HCT116 (cell line): ENCODE results near the gene GNA15.

Experiments used
- CTCF ChIP-seq, 3 experiments: fragments of 200-600 bp in 1 of 3; sonication (generic) in 1 of 3; IDR thresholded peaks in 2 of 3; conservative IDR thresholded peaks in 1 of 3; 2 replicates each; pipeline ENCODE4 v1.5.1; 2012 to 2017; ENCODE audit warnings: low read depth in 2 of 3, low read length in 2 of 3, antibody characterized with exemption in 1 of 3, borderline replicate concordance in 1 of 3, control low read depth in 1 of 3, mild to moderate bottlenecking in 1 of 3, mixed read lengths in 1 of 3, mixed run types in 1 of 3, moderate library complexity in 1 of 3; ENCODE audit not compliant: insufficient read depth in 1 of 3
- EGR1 ChIP-seq: IDR thresholded peaks from 2 replicates; pipeline ENCODE4 v1.6.1; 2012; ENCODE audit warnings: low read depth
- EZH2 ChIP-seq: fragments of 200-600 bp; sonication (generic); IDR thresholded peaks from 2 replicates; pipeline ENCODE4 v1.6.1; 2017; ENCODE audit warnings: antibody characterized with exemption, mixed run types
- EZH2phosphoT487 ChIP-seq: fragments of 200-600 bp; IDR thresholded peaks from 2 replicates; pipeline ENCODE4 v1.6.1; 2018; ENCODE audit warnings: antibody characterized with exemption, borderline replicate concordance
- JUND ChIP-seq: IDR thresholded peaks from 2 replicates; pipeline ENCODE4 v1.6.1; 2012
- MAX ChIP-seq: IDR thresholded peaks from 2 replicates; pipeline ENCODE4 v1.6.1; 2012
- POLR2A ChIP-seq: IDR thresholded peaks from 2 replicates; pipeline ENCODE4 v1.7.0; 2011; ENCODE audit warnings: borderline replicate concordance; ENCODE audit not compliant: insufficient read depth, insufficient read length; ENCODE audit errors: extremely low read depth
- POLR2AphosphoS5 ChIP-seq: IDR thresholded peaks from 2 replicates; pipeline ENCODE4 v1.6.1; 2011; ENCODE audit warnings: mild to moderate bottlenecking, low read depth, low read length, moderate library complexity
- RAD21 ChIP-seq: IDR thresholded peaks from 2 replicates; pipeline ENCODE4 v1.6.1; 2012; ENCODE audit warnings: low read depth, mild to moderate bottlenecking
- REST ChIP-seq: IDR thresholded peaks from 2 replicates; pipeline ENCODE4 v1.6.1; 2012; ENCODE audit warnings: low read depth
- TCF7L2 ChIP-seq: IDR thresholded peaks from 2 replicates; pipeline ENCODE4 v1.7.0; 2011; ENCODE audit warnings: borderline replicate concordance, inconsistent platforms; ENCODE audit not compliant: insufficient read depth, insufficient read length; ENCODE audit errors: extremely low read depth
- YY1 ChIP-seq: IDR thresholded peaks from 2 replicates; pipeline ENCODE4 v1.6.1; 2011; ENCODE audit warnings: low read length, low read depth, moderate library complexity, mild to moderate bottlenecking; ENCODE audit not compliant: insufficient replicate concordance; ENCODE audit errors: extremely low read depth
- ZBTB33 ChIP-seq: IDR thresholded peaks from 2 replicates; pipeline ENCODE4 v1.6.1; 2011; ENCODE audit warnings: mild to moderate bottlenecking, low read length, moderate library complexity; ENCODE audit not compliant: insufficient replicate concordance; ENCODE audit errors: extremely low read depth
- ZNF274 ChIP-seq: fragments of 200-500 bp; sonication (Bioruptor generic); IDR thresholded peaks from 2 replicates; pipeline ENCODE4 v1.6.1; 2014; ENCODE audit warnings: mild to moderate bottlenecking, low read depth, low read length, inconsistent platforms

GRCh38 chr19:3140667-3141038 lies 4.8 kb downstream of the GNA15 start:
- TF ChIP-seq POLR2A (no peak), CTCF (IDR thresholded peaks at IDR 0.05 in 2 of 3, conservative IDR thresholded peaks at IDR 0.05 in 1 of 3; ENCODE audit: borderline replicate concordance in 1 of 3, insufficient read depth in 1 of 3, low read depth in 2 of 3, low read length in 2 of 3) (no peak), EZH2 (no peak), EZH2phosphoT487 (no peak), POLR2AphosphoS5 (no peak), JUND (no peak), RAD21 (no peak), REST (no peak), ZBTB33 (no peak), ZNF274 (no peak), TCF7L2 (no peak), EGR1 (no peak), MAX (no peak), YY1 (no peak)
